ENCODE measurements around the gene ANKS3. TPM values are rescaled to one million over a fixed set of nuclear protein-coding genes. Genes with fewer than 3 reads are reported as not detected.

ANKS3 gene
- total and polyA plus RNA-seq, 2 of the 8 experiments (the other 6 are each of a cell fraction or from before 2014, with no cell fraction given) = 15.5 to 23.9 TPM

DNA sequence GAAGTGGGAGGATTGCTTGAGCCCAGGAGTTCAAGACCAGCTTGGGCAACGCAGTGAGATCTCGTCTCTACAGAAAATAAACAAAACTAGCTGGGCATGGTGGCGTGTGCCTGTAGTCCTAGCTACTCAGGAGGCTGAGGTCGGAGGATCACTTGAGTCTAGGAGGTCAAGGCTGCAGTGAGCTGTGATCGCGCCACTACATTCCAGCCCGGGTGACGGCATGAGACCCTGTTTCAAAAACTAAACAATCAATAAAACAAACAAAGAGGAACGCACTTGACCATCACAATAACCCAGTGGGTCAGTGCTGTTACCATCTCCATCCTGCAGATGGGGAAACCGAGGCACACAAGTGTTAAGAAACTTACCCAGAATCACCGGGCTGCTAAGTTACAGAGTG, 19.2 kb upstream of the ANKS3 start:
- no peak overlapping the region for H4K8ac ChIP-seq (ENCODE audit: extremely low read depth, insufficient read depth, low read length)
- CTCF ChIA-PET (ENCODE audit: partially characterized antibody) = interaction anchor here (1.0 kb wide), 1 partner anchor 15 kb away, joined by 3 read pairs; no protein-coding TSS in a partner anchor

More for the DNA sequence above, 19.2 kb upstream of the ANKS3 start:
- no peak overlapping the region for H2BK120ac ChIP-seq (replicated peaks; ENCODE audit: low read depth, low read length)
- H3K79me2 ChIP-seq (ENCODE audit: control insufficient read depth in 1 of 2, insufficient read depth in 2 of 2, low read length in 2 of 2) = no peaks in the 10 kb centered on the region
- TF ChIP-seq SP2 (IDR thresholded peaks at IDR 0.05; ENCODE audit: low read length) (no peak), CREB1 (IDR thresholded peaks at IDR 0.05) (no peak), POLR2AphosphoS5 (IDR thresholded peaks at IDR 0.05; ENCODE audit: low read depth, low read length) (no peak), NANOG (IDR thresholded peaks at IDR 0.05; ENCODE audit: insufficient read depth, low read depth, low read length, poor library complexity, severe bottlenecking) (no peak), SRF (IDR thresholded peaks at IDR 0.05; ENCODE audit: low read depth, low read length) (no peak), JUN (IDR thresholded peaks at IDR 0.05; ENCODE audit: low read depth, low read length) (no peak), CTBP2 (IDR thresholded peaks at IDR 0.05; ENCODE audit: borderline replicate concordance, insufficient read depth, insufficient read length, low read length) (no peak), GABPA (IDR thresholded peaks at IDR 0.05; ENCODE audit: borderline replicate concordance, insufficient read depth, low read length) (no peak), KDM1A (IDR thresholded peaks at IDR 0.05; ENCODE audit: borderline replicate concordance, low read length) (no peak), SUZ12 (IDR thresholded peaks at IDR 0.05; ENCODE audit: low read length) (no peak), SIRT6 (IDR thresholded peaks at IDR 0.05; ENCODE audit: low read length) (no peak)
- H2BK15ac ChIP-seq (ENCODE audit: low read length) = no peak overlapping the region
- no peak overlapping the region for H3K18ac ChIP-seq (ENCODE audit: extremely low read depth, low read length)
- DNase-seq (ENCODE audit: low read depth in 1 of 2, low spot score in 2 of 2) = no peak
- H3K9ac ChIP-seq (replicated peaks in 1 of 4; ENCODE audit: extremely low read depth in 1 of 4, low read depth in 3 of 4, low read length in 3 of 4) = no peak overlapping the region
- H3K4me1 ChIP-seq (replicated peaks in 1 of 4; ENCODE audit: control insufficient read depth in 3 of 4, insufficient read depth in 4 of 4, low read length in 3 of 4) = no peaks in the 10 kb centered on the region
- no peak overlapping the region for H2AK5ac ChIP-seq (ENCODE audit: low read depth, low read length)
- no peak overlapping the region for H3K4ac ChIP-seq (replicated peaks; ENCODE audit: insufficient read length, low read depth, low read length)
- H3K23me2 ChIP-seq (ENCODE audit: low read depth, low read length) = no peaks in the 10 kb centered on the region
- H3K9me3 ChIP-seq (ENCODE audit: insufficient read depth in 2 of 2, low read depth in 1 of 2, low read length in 1 of 2) = peaks cover 0 to 5% of the 10 kb centered on the region in 2 experiments; a peak in 1 of 4 replicates
- no peak overlapping the region for H2BK12ac ChIP-seq (ENCODE audit: low read depth, low read length)
- H2AFZ ChIP-seq (ENCODE audit: low read length) = no peak overlapping the region
- no peak overlapping the region for H2BK5ac ChIP-seq (ENCODE audit: low read depth, low read length)
- H3K4me3 ChIP-seq (ENCODE audit: extremely low read depth in 1 of 4, insufficient read depth in 2 of 4, low read depth in 3 of 4, low read length in 4 of 4) = no peak overlapping the region
- no peak for FAIRE-seq
- H3K14ac ChIP-seq (ENCODE audit: insufficient read length) = no peak overlapping the region
- no peaks in the 10 kb centered on the region; the same call in none of the 2 replicates for H3K79me1 ChIP-seq (ENCODE audit: low read depth, low read length)
- H4K91ac ChIP-seq (replicated peaks; ENCODE audit: insufficient read length, low read length) = no peak overlapping the region
- 95% methylated on average over 11 of the region's 11 CpGs; no CpG with 5 or more reads in 1 of the 2 experiments for WGBS, 2 experiments (ENCODE audit: extremely low coverage in 1 of 2, insufficient coverage in 1 of 2, insufficient read length in 1 of 2, insufficient replicate concordance in 2 of 2, low coverage in 1 of 2, low lambda C conversion rate in 2 of 2, missing lambda C conversion rate in 1 of 2)
- no peak overlapping the region for H4K5ac ChIP-seq (ENCODE audit: insufficient read length, low read depth, low read length)
- no peak overlapping the region for H3K23ac ChIP-seq (ENCODE audit: insufficient read length)
- POLR2A ChIA-PET (ENCODE audit: partially characterized antibody) = no interaction called here
- H3K27ac ChIP-seq (ENCODE audit: low read depth, low read length) = no peak overlapping the region
- H3K56ac ChIP-seq (replicated peaks; ENCODE audit: insufficient read length, low read depth, low read length) = no peak overlapping the region
- H3K4me2 ChIP-seq (ENCODE audit: insufficient read depth in 1 of 2, low read depth in 2 of 2, low read length in 2 of 2) = no peak overlapping the region
- peaks cover 3 to 33% (median 25%) of the 10 kb centered on the region in 4 experiments; a peak in 6 of 8 replicates for H3K36me3 ChIP-seq (ENCODE audit: control insufficient read depth in 2 of 4, insufficient read depth in 4 of 4, low read length in 3 of 4)
- no peaks in the 10 kb centered on the region for H3K27me3 ChIP-seq (replicated peaks in 1 of 4; ENCODE audit: control insufficient read depth in 3 of 4, extremely low read depth in 1 of 4, insufficient read depth in 3 of 4, low read length in 3 of 4)
- no peak overlapping the region for H2BK20ac ChIP-seq (ENCODE audit: low read length)
- H4K20me1 ChIP-seq (replicated peaks in 1 of 2; ENCODE audit: control insufficient read depth in 1 of 2, insufficient read depth in 2 of 2, low read length in 2 of 2) = peaks cover 0 to 3% of the 10 kb centered on the region in 2 experiments

All from H1 (cell line).